ENCODE data around the gene GAS7. TPM values are rescaled to one million over a fixed set of nuclear protein-coding genes. Genes with fewer than 3 reads are reported as not detected.

The GAS7 gene
- total and polyA plus RNA-seq, 3 donors from 2014 or later: 70.2 to 184 (median 152) TPM

DNA sequence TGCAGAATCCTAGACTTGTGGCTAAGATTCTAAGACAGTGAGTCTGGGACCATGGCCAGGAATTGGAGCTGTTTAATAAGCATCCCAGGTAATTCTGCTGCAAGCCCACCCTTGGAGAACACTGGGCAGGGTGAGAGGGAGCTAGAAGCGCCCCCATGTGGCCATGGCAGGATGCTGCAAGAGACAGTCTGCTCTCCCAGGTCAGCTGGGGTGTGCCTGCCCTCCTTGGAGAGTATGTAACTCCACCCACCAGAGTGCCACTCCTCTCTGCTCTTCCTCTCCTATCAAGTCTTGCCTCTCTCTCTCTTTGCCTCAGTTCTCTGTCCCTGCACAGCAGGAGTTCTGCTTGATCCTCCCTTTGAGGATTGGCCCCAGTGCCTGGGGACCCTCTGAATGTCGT, 308.3 kb downstream of the GAS7 start:
- H3K27ac ChIP-seq: no peak overlapping the region
- WGBS, 2 donors: 16 to 48% methylated on average over 2 of the region's 2 CpGs
- no peaks in the 10 kb centered on the region for H3K9me3 ChIP-seq
- no peaks in the 10 kb centered on the region for H3K4me1 ChIP-seq
- no peak for TF ChIP-seq POLR2A (IDR thresholded peaks at IDR 0.05)
- TF ChIP-seq, protein P1, sequence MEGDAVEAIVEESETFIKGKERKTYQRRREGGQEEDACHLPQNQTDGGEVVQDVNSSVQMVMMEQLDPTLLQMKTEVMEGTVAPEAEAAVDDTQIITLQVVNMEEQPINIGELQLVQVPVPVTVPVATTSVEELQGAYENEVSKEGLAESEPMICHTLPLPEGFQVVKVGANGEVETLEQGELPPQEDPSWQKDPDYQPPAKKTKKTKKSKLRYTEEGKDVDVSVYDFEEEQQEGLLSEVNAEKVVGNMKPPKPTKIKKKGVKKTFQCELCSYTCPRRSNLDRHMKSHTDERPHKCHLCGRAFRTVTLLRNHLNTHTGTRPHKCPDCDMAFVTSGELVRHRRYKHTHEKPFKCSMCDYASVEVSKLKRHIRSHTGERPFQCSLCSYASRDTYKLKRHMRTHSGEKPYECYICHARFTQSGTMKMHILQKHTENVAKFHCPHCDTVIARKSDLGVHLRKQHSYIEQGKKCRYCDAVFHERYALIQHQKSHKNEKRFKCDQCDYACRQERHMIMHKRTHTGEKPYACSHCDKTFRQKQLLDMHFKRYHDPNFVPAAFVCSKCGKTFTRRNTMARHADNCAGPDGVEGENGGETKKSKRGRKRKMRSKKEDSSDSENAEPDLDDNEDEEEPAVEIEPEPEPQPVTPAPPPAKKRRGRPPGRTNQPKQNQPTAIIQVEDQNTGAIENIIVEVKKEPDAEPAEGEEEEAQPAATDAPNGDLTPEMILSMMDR (IDR thresholded peaks at IDR 0.05): peak; percentile 33 to 60 (median 59)
- peak; percentile 65 for DNase-seq
- intact Hi-C loops (cut with DNase I; ENCODE audit: low total_unique reads): no loop called here
- H3K36me3 ChIP-seq (ENCODE audit: low read depth, missing control alignments): no peaks in the 10 kb centered on the region
- H3K4me3 ChIP-seq: no peak overlapping the region
- no peaks in the 10 kb centered on the region for H3K27me3 ChIP-seq

DNA sequence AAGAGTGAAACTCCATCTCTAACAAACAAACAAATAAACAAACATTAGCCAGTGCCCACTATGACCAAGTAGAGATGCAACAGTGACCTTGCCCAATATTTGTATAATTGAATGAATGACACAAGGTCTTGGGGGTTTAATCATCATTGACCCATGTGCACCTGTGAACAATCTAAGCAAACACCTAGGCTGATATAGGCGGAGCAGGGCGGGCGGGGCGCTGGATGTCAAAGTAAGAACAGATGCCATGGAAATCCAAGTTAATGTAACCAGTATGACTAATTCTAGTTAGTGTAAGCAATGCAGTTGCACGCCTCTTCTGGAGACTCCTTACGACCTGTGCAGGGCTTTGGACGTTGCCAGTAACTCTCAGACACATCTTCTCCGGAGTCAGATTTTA, 310.9 kb downstream of the GAS7 start:
- intact Hi-C loops (cut with DNase I; ENCODE audit: low total_unique reads): no loop called here
- WGBS, 2 donors: 94 to 100% methylated on average over 6 to 8 of the region's 8 CpGs

DNA sequence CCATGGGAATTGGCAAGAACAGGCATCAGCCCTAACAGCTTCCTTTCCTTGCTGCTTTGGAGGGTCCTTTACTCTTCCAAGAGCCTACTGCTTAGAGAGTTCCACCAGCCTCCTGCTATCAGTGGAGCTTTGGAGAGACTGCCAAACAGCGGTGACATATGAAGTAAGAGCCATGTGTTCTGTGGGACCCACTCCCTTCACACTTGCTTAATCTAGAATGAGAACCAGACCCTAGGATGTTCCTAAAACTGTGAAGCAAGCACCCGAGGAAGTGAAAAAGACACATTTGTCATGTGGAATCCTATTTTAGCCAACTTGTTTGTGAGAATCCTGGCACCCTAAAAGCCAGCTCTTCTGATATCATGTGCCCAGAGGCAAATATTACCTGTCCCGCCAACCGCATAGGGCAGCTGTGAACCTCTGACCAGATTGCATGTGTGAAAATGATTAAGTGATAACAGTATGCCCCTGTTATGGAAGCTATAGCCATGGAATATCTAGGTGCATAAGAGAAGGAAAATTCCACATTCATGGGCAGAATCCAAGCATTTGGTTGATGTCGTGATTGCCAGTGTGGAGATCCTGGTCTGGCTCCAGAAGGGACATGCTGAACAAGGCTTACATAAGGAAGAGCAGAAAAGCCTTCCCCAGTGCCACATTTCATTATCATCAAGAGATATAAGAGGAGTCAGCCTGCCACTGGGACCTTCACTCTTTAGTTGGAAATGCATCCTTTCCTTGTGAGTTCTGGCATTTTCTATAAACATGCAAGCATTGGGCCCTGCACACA, 312.1 kb downstream of the GAS7 start:
- DNase-seq: no peak
- no peak overlapping the region for H3K27ac ChIP-seq
- no peak overlapping the region for H3K4me3 ChIP-seq
- H3K4me1 ChIP-seq: no peaks in the 10 kb centered on the region
- H3K27me3 ChIP-seq: no peaks in the 10 kb centered on the region
- 90 to 92% methylated on average over 5 of the region's 5 CpGs for WGBS, 2 donors
- H3K36me3 ChIP-seq (ENCODE audit: low read depth, missing control alignments): no peaks in the 10 kb centered on the region
- no peak for TF ChIP-seq POLR2A (IDR thresholded peaks at IDR 0.05)
- TF ChIP-seq, protein P1 (IDR thresholded peaks at IDR 0.05): no peak
- intact Hi-C loops (cut with DNase I; ENCODE audit: low total_unique reads): no loop called here
- no peaks in the 10 kb centered on the region for H3K9me3 ChIP-seq

More for the DNA sequence above, 310.9 kb downstream of the GAS7 start:
- no peaks in the 10 kb centered on the region for H3K9me3 ChIP-seq
- H3K27me3 ChIP-seq: no peaks in the 10 kb centered on the region
- no peak for TF ChIP-seq POLR2A (IDR thresholded peaks at IDR 0.05)
- TF ChIP-seq, protein P1 (IDR thresholded peaks at IDR 0.05): no peak
- H3K4me3 ChIP-seq: no peak overlapping the region
- no peak for DNase-seq
- H3K27ac ChIP-seq: no peak overlapping the region
- H3K4me1 ChIP-seq: no peaks in the 10 kb centered on the region
- no peaks in the 10 kb centered on the region for H3K36me3 ChIP-seq (ENCODE audit: low read depth, missing control alignments)

DNA sequence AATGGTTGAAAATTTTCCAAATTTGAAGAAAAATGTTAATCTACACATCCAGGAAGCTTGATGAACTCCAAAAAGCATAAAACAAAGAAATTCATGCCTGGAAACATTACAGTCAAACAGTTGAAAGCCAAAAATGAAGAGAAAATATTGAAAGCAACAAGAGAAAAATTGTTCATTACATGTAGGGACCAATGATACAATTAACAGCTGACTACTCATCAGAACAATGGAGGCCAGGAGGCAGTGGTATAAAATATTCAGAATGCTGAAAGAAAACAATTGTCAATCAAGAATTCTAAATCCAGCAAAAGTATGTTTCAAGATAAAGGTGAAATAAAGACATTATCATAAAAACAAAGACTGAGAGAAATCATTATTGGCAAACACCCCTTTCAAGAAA, 315.0 kb downstream of the GAS7 start:
- no peaks in the 10 kb centered on the region for H3K4me1 ChIP-seq
- TF ChIP-seq, protein P1 (IDR thresholded peaks at IDR 0.05): no peak
- TF ChIP-seq POLR2A (IDR thresholded peaks at IDR 0.05): no peak
- intact Hi-C loops (cut with DNase I; ENCODE audit: low total_unique reads): no loop called here
- no peak overlapping the region for H3K4me3 ChIP-seq
- no peaks in the 10 kb centered on the region for H3K36me3 ChIP-seq (ENCODE audit: low read depth, missing control alignments)
- no peak overlapping the region for H3K27ac ChIP-seq
- H3K27me3 ChIP-seq: no peaks in the 10 kb centered on the region
- H3K9me3 ChIP-seq: no peaks in the 10 kb centered on the region
- DNase-seq: no peak

DNA sequence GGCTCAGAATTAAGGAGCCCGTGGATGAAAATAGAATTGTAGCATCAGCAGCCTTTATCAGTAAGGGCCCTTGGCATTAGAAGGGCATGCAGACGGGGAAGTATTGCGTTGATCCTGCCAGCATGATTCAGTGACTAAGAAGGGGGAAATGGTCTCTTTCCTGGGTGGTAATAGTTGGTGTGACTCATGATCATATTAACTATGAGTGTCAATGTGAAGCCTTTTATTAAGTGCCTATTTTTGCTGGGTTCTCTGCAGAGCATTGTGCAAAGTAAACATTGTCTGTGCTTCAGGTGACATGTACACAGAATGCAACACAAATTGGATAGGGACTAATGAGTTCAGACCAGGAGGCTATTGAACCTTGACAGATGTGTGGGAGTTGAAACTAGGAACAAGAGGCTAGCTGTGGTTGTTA, 317.8 kb downstream of the GAS7 start:
- Histone ChIP-seq H3K4me3 (no peak overlapping the region), H3K27ac (no peak overlapping the region), H3K9me3 (no peaks in the 10 kb centered on the region), H3K27me3 (no peaks in the 10 kb centered on the region), H3K36me3 (ENCODE audit: low read depth, missing control alignments) (no peaks in the 10 kb centered on the region), H3K4me1 (no peaks in the 10 kb centered on the region)
- DNase-seq: no peak
- 83 to 89% methylated on average over 3 of the region's 3 CpGs for WGBS, 2 donors
- TF ChIP-seq, protein P1 (IDR thresholded peaks at IDR 0.05): no peak
- no peak for TF ChIP-seq POLR2A (IDR thresholded peaks at IDR 0.05)
- intact Hi-C loops (cut with DNase I; ENCODE audit: low total_unique reads): no loop called here
